ENCODE results near the gene UGT1A5. TPM values are rescaled to one million over a fixed set of nuclear protein-coding genes. Genes with fewer than 3 reads are reported as not detected.

Gene UGT1A5
- total and polyA plus RNA-seq, 10 of the 15 experiments (the other 5 are each of a cell fraction or from before 2014, with no cell fraction given): not detected

DNA sequence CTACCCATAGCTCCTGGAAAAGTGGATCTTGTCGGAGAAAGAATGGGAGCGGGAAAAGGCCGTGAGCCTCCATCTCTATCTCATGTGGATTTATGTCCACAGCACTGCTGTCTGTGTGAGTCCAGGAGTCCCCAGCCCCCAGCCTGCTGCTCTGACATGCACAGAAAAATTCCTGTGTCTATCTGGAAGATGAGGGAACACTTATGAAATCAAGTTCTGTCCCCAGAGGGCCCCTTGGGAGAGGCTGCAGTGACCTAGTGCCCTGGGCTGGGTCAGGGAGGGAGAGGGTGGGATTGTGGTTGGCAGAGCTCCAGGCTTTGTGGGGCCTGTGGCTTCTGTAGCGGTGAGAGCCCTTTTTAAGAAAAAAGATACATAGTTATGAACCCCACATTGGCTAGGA is 104.1 kb downstream of the UGT1A5 start (continued):
- TF ChIP-seq FOXK2 (IDR thresholded peaks at IDR 0.05) (no peak), EGR1 (IDR thresholded peaks at IDR 0.05; ENCODE audit: borderline replicate concordance in 1 of 2, low read depth in 2 of 2, low read length in 2 of 2) (no peak)

GRCh38 chr2:233817361-233817911 is 104.7 kb downstream of the UGT1A5 start:
- ChIA-PET RAD21 (ENCODE audit: unreplicated experiment) (no interaction called here), CTCF (no interaction called here), SMC1A (ENCODE audit: uncharacterized antibody, unreplicated experiment) (no interaction called here), POLR2A (no interaction called here)
- Histone ChIP-seq H3K36me3 (ENCODE audit: control insufficient read depth in 2 of 2, insufficient read depth in 2 of 2, low read length in 1 of 2) (no peaks in the 10 kb centered on the region), H3K4me1 (ENCODE audit: control insufficient read depth, insufficient read depth, low read length) (no peaks in the 10 kb centered on the region), H3K9ac (ENCODE audit: control insufficient read depth, insufficient read depth, low read length) (no peak overlapping the region), H3K4me3 (no peak overlapping the region), H3K27ac (ENCODE audit: control insufficient read depth, insufficient read depth) (no peak overlapping the region), H2AFZ (ENCODE audit: control insufficient read depth, low read depth, low read length) (no peak overlapping the region), H4K20me1 (ENCODE audit: control insufficient read depth, insufficient read depth) (no peaks in the 10 kb centered on the region), H3K27me3 (replicated peaks in 1 of 2; ENCODE audit: control insufficient read depth in 2 of 2, insufficient read depth in 2 of 2, low read length in 1 of 2) (no peaks in the 10 kb centered on the region; a peak in 3 of 4 replicates), H3K9me3 (replicated peaks; ENCODE audit: control insufficient read depth, insufficient read depth, low read length) (no peaks in the 10 kb centered on the region), H3K79me2 (ENCODE audit: control insufficient read depth, insufficient read depth, low read length) (no peaks in the 10 kb centered on the region), H3K4me2 (ENCODE audit: control insufficient read depth, insufficient read depth) (no peak overlapping the region)
- no peak for ATAC-seq
- 26% methylated on average over 3 of the region's 3 CpGs for WGBS (ENCODE audit: insufficient coverage, insufficient replicate concordance, low lambda C conversion rate, missing lambda C conversion rate)
- FAIRE-seq: no peak
- intact Hi-C loops (cut with micrococcal nuclease; ENCODE audit: unreplicated experiment) (no loop called here), in situ Hi-C loops (cut with MboI) (no loop called here)
- no peak for DNase-seq (ENCODE audit: low read depth, low spot score)
- BruUV-seq (replicated peaks): no TSS peak
- TF ChIP-seq TCF12 (IDR thresholded peaks at IDR 0.05; ENCODE audit: low read depth, low read length) (no peak), KLF5 (IDR thresholded peaks at IDR 0.05; ENCODE audit: partially characterized antibody) (no peak), FOXM1 (IDR thresholded peaks at IDR 0.05; ENCODE audit: low read depth, low read length) (no peak), RUNX3 (IDR thresholded peaks at IDR 0.05; ENCODE audit: low read length) (no peak), CBFB (IDR thresholded peaks at IDR 0.05; ENCODE audit: low read depth) (no peak), SMARCA5 (IDR thresholded peaks at IDR 0.05) (no peak), YY1 (IDR thresholded peaks at IDR 0.05; ENCODE audit: low read depth, low read length) (no peak), NBN (IDR thresholded peaks at IDR 0.05) (no peak), PAX5 (IDR thresholded peaks at IDR 0.05; ENCODE audit: borderline replicate concordance, low read depth, low read length) (no peak), ZNF687 (IDR thresholded peaks at IDR 0.05) (no peak), SMAD5 (IDR thresholded peaks at IDR 0.05; ENCODE audit: low read depth) (no peak), MEF2A (IDR thresholded peaks at IDR 0.05; ENCODE audit: insufficient read depth, low read depth, low read length) (no peak), DPF2 (IDR thresholded peaks at IDR 0.05) (no peak)
- TF ChIP-seq, protein P1, sequence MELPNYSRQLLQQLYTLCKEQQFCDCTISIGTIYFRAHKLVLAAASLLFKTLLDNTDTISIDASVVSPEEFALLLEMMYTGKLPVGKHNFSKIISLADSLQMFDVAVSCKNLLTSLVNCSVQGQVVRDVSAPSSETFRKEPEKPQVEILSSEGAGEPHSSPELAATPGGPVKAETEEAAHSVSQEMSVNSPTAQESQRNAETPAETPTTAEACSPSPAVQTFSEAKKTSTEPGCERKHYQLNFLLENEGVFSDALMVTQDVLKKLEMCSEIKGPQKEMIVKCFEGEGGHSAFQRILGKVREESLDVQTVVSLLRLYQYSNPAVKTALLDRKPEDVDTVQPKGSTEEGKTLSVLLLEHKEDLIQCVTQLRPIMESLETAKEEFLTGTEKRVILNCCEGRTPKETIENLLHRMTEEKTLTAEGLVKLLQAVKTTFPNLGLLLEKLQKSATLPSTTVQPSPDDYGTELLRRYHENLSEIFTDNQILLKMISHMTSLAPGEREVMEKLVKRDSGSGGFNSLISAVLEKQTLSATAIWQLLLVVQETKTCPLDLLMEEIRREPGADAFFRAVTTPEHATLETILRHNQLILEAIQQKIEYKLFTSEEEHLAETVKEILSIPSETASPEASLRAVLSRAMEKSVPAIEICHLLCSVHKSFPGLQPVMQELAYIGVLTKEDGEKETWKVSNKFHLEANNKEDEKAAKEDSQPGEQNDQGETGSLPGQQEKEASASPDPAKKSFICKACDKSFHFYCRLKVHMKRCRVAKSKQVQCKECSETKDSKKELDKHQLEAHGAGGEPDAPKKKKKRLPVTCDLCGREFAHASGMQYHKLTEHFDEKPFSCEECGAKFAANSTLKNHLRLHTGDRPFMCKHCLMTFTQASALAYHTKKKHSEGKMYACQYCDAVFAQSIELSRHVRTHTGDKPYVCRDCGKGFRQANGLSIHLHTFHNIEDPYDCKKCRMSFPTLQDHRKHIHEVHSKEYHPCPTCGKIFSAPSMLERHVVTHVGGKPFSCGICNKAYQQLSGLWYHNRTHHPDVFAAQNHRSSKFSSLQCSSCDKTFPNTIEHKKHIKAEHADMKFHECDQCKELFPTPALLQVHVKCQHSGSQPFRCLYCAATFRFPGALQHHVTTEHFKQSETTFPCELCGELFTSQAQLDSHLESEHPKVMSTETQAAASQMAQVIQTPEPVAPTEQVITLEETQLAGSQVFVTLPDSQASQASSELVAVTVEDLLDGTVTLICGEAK (IDR thresholded peaks at IDR 0.05; ENCODE audit: borderline replicate concordance): no peak

All from GM12878 (cell line).